ENCODE results near the gene PIGQ.

Gene PIGQ

GRCh38 chr16:534856-535445 lies 34.8 kb upstream of the PIGQ start:
- DNase-seq, result no peak

- DNase-seq, result peak; percentile 13
Observed at GRCh38 chr16:535446-536405, 34.0 kb upstream of the PIGQ start.

- DNase-seq, result no peak
Observed at GRCh38 chr16:536746-537145, 33.0 kb upstream of the PIGQ start.

GRCh38 chr16:537415-538335 lies 32.1 kb upstream of the PIGQ start:
- no peak for DNase-seq

GRCh38 chr16:539901-540530 lies 29.8 kb upstream of the PIGQ start:
- DNase-seq, result peak; percentile 43

- DNase-seq, result no peak
Observed at GRCh38 chr16:540645-541340, 29.0 kb upstream of the PIGQ start.

- no peak for DNase-seq
Observed at GRCh38 chr16:543301-544164, 26.2 kb upstream of the PIGQ start.

GRCh38 chr16:544517-544916 lies 25.3 kb upstream of the PIGQ start:
- no peak for DNase-seq

GRCh38 chr16:546909-547770 lies 22.6 kb upstream of the PIGQ start:
- DNase-seq, result no peak

- DNase-seq, result no peak
Observed at GRCh38 chr16:548586-548985, 21.2 kb upstream of the PIGQ start.

- no peak for DNase-seq
Observed at GRCh38 chr16:549544-550263, 20.1 kb upstream of the PIGQ start.

GRCh38 chr16:551210-551609 lies 18.6 kb upstream of the PIGQ start:
- DNase-seq, result no peak

GRCh38 chr16:552171-552570 lies 17.6 kb upstream of the PIGQ start:
- no peak for DNase-seq

- no peak for DNase-seq
Observed at GRCh38 chr16:553601-554296, 16.0 kb upstream of the PIGQ start.

- DNase-seq, result no peak
Observed at GRCh38 chr16:554297-554621, 15.5 kb upstream of the PIGQ start.

- DNase-seq, result no peak
Observed at GRCh38 chr16:554640-555365, 15.0 kb upstream of the PIGQ start.

GRCh38 chr16:555528-556473 lies 14.0 kb upstream of the PIGQ start:
- no peak for DNase-seq

All from amniotic stem cell (primary cell).